Panc1 (cell line): Measurements from ENCODE around the gene BRI3BP. TPM values are rescaled to one million over a fixed set of nuclear protein-coding genes. Genes with fewer than 3 reads are reported as not detected.

Source experiments
- ATAC-seq: fragments of 200-7000 bp; cut with Tn5 transposase; 2 replicates; pipeline ENCODE4 v1.9.1; 2020; ENCODE audit warnings: mild to moderate bottlenecking, moderate library complexity
- BruUV-seq: library from RNA; stranded (reverse); fragments of 400-500 nt; replicated peaks from 2 replicates; lab custom pipeline; 2021; lab: Mats Ljungman, UMichigan
- CTCF ChIA-PET: fragments of 300-600 bp; sonication (Branson Sonifier 250); formaldehyde crosslinking; loops from one replicate; lab custom pipeline; 2022; ENCODE audit warnings: antibody characterized with exemption; lab: Charles Lee
- POLR2A ChIA-PET: fragments of 300-600 bp; sonication (Branson Sonifier 250); formaldehyde crosslinking; loops from one replicate; lab custom pipeline; 2022; ENCODE audit warnings: antibody characterized with exemption; lab: Charles Lee
- DNase-seq: peaks from one replicate; pipeline ENCODE4 v3.0.0-alpha.2; 2010; ENCODE audit warnings: low read depth, low spot score
- H3K27ac ChIP-seq: 2 replicates; pipeline ENCODE4 v1.5.1; 2011; ENCODE audit warnings: mild to moderate bottlenecking, low read length, inconsistent platforms
- H3K27me3 ChIP-seq: fragments of 200-500 bp; sonication (Bioruptor generic); 2 replicates; pipeline ENCODE4 v1.6.0; 2014; ENCODE audit warnings: low read length, inconsistent platforms; ENCODE audit not compliant: control insufficient read depth, insufficient read depth
- H3K36me3 ChIP-seq: fragments of 200-500 bp; sonication (Bioruptor generic); 2 replicates; pipeline ENCODE4 v1.5.1; 2014; ENCODE audit warnings: inconsistent platforms, mild to moderate bottlenecking, low read length, moderate library complexity; ENCODE audit not compliant: control insufficient read depth, insufficient read depth
- H3K4me1 ChIP-seq: 2 replicates; pipeline ENCODE4 v1.5.1; 2011; ENCODE audit warnings: inconsistent platforms, mild to moderate bottlenecking, low read length, moderate library complexity; ENCODE audit not compliant: control insufficient read depth, insufficient read depth
- H3K4me3 ChIP-seq, 2 experiments: 2 replicates each; pipeline ENCODE4 v1.5.1; 2011 to 2012; ENCODE audit warnings: low read depth in 2 of 2, low read length in 2 of 2, mild to moderate bottlenecking in 2 of 2, inconsistent platforms in 1 of 2, moderate library complexity in 1 of 2
- H3K9me3 ChIP-seq: fragments of 200-500 bp; sonication (Bioruptor generic); 2 replicates; pipeline ENCODE4 v1.5.1; 2014; ENCODE audit warnings: low read depth, mild to moderate bottlenecking, inconsistent platforms, low read length, moderate library complexity; ENCODE audit not compliant: control insufficient read depth, insufficient read depth
- CTCF ChIP-seq: fragments of 450-650 bp; IDR thresholded peaks from 2 replicates; pipeline ENCODE4 v1.5.1; 2017; ENCODE audit warnings: mild to moderate bottlenecking
- POLR2AphosphoS5 ChIP-seq: IDR thresholded peaks from 2 replicates; pipeline ENCODE4 v1.6.1; 2012; ENCODE audit warnings: mild to moderate bottlenecking, low read depth, low read length, moderate library complexity
- REST ChIP-seq, 2 experiments: IDR thresholded peaks; 2 replicates each; pipeline ENCODE4 v1.6.1; 2011 to 2012; ENCODE audit warnings: low read depth in 2 of 2, control low read depth in 1 of 2, low read length in 1 of 2, mild to moderate bottlenecking in 1 of 2, moderate library complexity in 1 of 2; ENCODE audit not compliant: insufficient read depth in 1 of 2
- SIN3A ChIP-seq: IDR thresholded peaks from 2 replicates; pipeline ENCODE4 v1.6.1; 2012; ENCODE audit warnings: low read depth, mild to moderate bottlenecking, low read length, moderate library complexity, borderline replicate concordance; ENCODE audit not compliant: insufficient read depth
- TCF7L2 ChIP-seq: IDR thresholded peaks from 2 replicates; pipeline ENCODE4 v1.6.1; 2011; ENCODE audit warnings: mild to moderate bottlenecking, low read depth, low read length, inconsistent platforms
- in situ Hi-C: cut with HindIII; loops from 2 replicates; pipeline ENCODE4 v1.10.0; 2016; ENCODE audit warnings: low sequenced_read_pairs, low pct_unique_long_range_greater_than_20kb
- intact Hi-C: fragments of 100-400 bp; cut with micrococcal nuclease; formaldehyde crosslinking; loops from one replicate; pipeline ENCODE4 v1.10.0; 2022; ENCODE audit not compliant: unreplicated experiment
- total RNA-seq: library from RNA; stranded (reverse); gene quantifications from one replicate; pipeline ENCODE4 v1.2.1, GENCODE V29; 2021; ENCODE audit not compliant: unreplicated experiment

The BRI3BP gene
- total RNA-seq, 1 experiment from 2014 or later: 35.1 TPM

DNA sequence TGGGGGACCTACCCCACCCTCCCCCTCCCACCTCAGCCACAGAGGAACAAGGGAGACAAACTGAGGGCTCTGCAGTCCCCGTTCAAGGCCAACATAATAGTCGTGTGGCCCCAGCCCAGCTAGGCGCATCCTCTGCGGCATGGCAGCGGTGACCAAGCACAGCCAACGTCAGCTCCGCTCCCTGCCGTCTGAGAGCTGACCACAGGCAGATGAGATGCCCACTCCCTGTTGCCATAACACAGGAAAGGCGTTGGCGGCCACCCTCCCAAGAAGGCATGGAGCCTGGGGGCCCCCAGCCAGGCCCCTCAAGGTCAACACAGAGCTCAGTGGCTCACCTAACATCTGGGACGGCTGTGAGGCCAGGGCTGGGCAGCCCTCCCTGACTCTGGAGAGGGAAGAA lies 46.4 kb upstream of the BRI3BP start:
- POLR2A ChIA-PET: no interaction called here
- Histone ChIP-seq H3K9me3 (no peaks in the 10 kb centered on the region), H3K27me3 (no peaks in the 10 kb centered on the region), H3K36me3 (peaks cover 2% of the 10 kb centered on the region), H3K27ac (no peak overlapping the region), H3K4me3 (no peak overlapping the region), H3K4me1 (no peaks in the 10 kb centered on the region)
- no TSS peak for BruUV-seq
- TF ChIP-seq POLR2AphosphoS5 (no peak), SIN3A (no peak), TCF7L2 (no peak), REST (IDR thresholded peaks at IDR 0.05; ENCODE audit: insufficient read depth in 1 of 2, low read depth in 2 of 2, low read length in 1 of 2) (no peak), CTCF (no peak)
- ATAC-seq (no peak), DNase-seq (no peak)
- CTCF ChIA-PET: no interaction called here
- in situ Hi-C loops: no loop called here
- intact Hi-C loops: no loop called here

- POLR2A ChIA-PET: no interaction called here
- Histone ChIP-seq H3K27ac (no peak overlapping the region), H3K4me1 (no peaks in the 10 kb centered on the region), H3K9me3 (no peaks in the 10 kb centered on the region), H3K27me3 (no peaks in the 10 kb centered on the region), H3K4me3 (no peak overlapping the region), H3K36me3 (peaks cover 2% of the 10 kb centered on the region)
- in situ Hi-C loops (no loop called here), intact Hi-C loops (no loop called here)
- no TSS peak for BruUV-seq
- TF ChIP-seq SIN3A: no peak
- ATAC-seq (no peak), DNase-seq (no peak)
- CTCF ChIA-PET: interaction anchor here (0.6 kb wide), 1 partner anchor 48 kb away, joined by 3 read pairs; no protein-coding TSS in a partner anchor
These were observed 45.7 kb upstream of the BRI3BP start for GRCh38 chr12:124947561-124948398.

DNA sequence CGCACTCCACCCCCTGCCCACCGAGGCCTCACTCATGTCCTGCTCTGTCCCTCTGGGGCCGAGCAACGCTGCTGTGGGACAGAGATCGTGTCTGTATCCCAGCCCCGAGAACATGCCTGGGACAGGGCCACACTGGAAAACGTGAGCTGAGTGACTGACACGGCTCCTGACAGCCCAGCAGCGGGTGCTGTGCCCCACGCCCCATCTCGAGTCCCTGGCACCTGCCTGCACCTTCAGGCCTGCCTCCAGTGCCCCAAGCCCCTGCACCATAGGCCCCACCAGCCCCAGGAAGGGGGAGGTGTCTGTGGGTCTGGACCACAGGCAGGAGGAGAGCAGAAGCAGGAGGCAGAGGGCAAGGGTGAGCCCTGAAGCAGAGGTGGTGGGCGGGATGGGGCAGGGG lies 44.4 kb upstream of the BRI3BP start:
- Histone ChIP-seq H3K27ac (no peak overlapping the region), H3K27me3 (no peaks in the 10 kb centered on the region), H3K4me3 (no peak overlapping the region), H3K36me3 (peaks cover 2% of the 10 kb centered on the region), H3K4me1 (no peaks in the 10 kb centered on the region), H3K9me3 (no peaks in the 10 kb centered on the region)
- intact Hi-C loops (no loop called here), in situ Hi-C loops (no loop called here)
- DNase-seq: no peak
- BruUV-seq: no TSS peak
- TF ChIP-seq CTCF (no peak), SIN3A (no peak), TCF7L2 (no peak), REST (IDR thresholded peaks at IDR 0.05; ENCODE audit: insufficient read depth in 1 of 2, low read depth in 2 of 2, low read length in 1 of 2) (no peak), POLR2AphosphoS5 (no peak)
- ChIA-PET POLR2A (no interaction called here), CTCF (no interaction called here)
- no peak for ATAC-seq
